GM12891 (cell line): ENCODE measurements around the gene PATZ1.
A peak's percentile ranks its signal among the peaks of the same experiment; 100 is the strongest.
"Not testable (repeated sequence)": the region's sequence is repeated elsewhere in the genome, so short reads cannot be mapped to it uniquely, and the experiment has no call there.

ENCODE experiments used
- DNase-seq: peaks from one replicate; pipeline ENCODE4 v3.0.0; 2011; ENCODE audit warnings: low spot score; ENCODE audit not compliant: insufficient read length
- FAIRE-seq: peaks from 2 replicates; lab custom pipeline; 2011; peaks lifted over from hg19 to GRCh38; lab: Jason Lieb, UNC
- PAX5 ChIP-seq: IDR thresholded peaks from 2 replicates; pipeline ENCODE4 v1.6.1; 2011; ENCODE audit warnings: low read length, moderate library complexity, mild to moderate bottlenecking; ENCODE audit not compliant: insufficient read depth, severe bottlenecking
- POLR2A ChIP-seq: IDR thresholded peaks from 2 replicates; pipeline ENCODE4 v1.6.1; 2011; ENCODE audit warnings: low read depth, low read length, control low read depth
- POLR2AphosphoS5 ChIP-seq: IDR thresholded peaks from 2 replicates; pipeline ENCODE4 v1.6.1; 2011; ENCODE audit warnings: low read depth, low read length, control low read depth
- POU2F2 ChIP-seq: IDR thresholded peaks from 2 replicates; pipeline ENCODE4 v1.6.1; 2011; ENCODE audit warnings: low read depth, mild to moderate bottlenecking, control low read depth, low read length, moderate library complexity
- SPI1 ChIP-seq: IDR thresholded peaks from 2 replicates; pipeline ENCODE4 v1.6.1; 2011; ENCODE audit warnings: low read depth, low read length, control low read depth
- TAF1 ChIP-seq: IDR thresholded peaks from 2 replicates; pipeline ENCODE4 v1.6.1; 2011; ENCODE audit warnings: low read depth, low read length, control low read depth

The PATZ1 gene

DNA sequence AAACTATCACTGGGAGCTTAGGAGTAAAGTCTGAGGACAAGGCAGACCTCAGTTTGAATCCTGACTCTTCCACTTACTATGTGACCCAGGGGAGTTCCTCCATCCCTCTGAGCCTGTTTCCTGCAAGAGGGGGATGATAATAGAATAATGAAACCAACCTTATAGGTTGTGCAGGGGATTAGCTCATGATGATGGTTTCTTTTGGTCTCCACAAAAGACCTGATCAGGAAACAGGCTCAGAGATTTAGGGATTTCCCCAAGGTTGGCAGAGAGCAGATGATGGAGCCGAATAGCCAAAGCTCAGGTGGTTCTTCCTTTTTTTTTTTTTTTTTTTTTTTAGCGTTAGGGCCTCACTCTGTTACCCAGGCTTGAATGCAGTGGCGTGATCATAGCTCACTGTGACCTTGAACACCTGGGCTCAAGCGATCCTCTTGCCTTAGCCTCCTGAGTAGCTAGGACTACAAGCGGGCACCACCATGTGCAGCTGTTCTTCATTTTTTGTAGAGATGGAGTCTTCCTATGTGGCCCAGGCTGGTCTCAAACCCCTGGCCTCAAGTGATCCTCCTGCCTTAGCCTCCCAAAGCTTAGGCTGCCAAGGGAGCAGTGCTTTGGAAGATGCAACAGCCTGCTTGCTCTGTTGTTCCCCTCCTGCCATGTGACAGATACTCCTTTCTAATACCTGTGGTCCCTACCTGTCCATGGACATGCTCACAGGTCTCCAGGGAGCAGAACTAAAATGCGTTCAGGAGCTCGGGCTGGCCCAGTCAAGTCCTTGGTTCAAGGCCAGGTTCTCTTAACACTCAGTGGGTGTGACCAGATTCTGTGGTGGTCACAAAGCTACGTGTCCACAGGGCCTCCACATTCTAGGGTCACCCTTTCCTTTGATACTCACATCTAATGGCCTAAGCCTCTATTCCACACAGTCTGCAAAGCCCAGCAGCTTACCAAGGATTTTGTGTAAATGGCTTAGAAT lies 22.3 kb downstream of the PATZ1 start:
- FAIRE-seq, result no peak
- no peak for DNase-seq
- TF ChIP-seq TAF1 (no peak), SPI1 (no peak), POLR2A (no peak), PAX5 (no peak), POLR2AphosphoS5 (no peak), POU2F2 (no peak)

DNA sequence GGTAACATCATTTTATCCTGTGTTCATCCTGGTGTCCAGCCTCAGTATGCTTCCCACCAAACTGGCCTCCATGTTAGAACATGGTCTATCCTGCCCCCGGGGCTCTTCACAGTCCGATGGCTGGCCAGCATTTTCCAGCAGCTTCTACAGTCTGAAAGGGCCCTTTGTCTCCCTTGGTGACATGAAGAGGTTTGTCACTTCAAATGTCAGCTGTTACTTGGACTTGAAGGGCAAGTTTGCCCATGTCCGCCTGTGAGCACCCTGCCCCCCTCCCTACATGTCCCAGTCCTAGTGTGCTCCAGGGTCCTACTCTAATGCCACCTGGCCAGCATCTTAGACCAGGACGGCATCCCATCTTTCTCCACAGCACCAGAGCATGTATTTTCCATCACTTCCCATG lies 24.7 kb downstream of the PATZ1 start:
- FAIRE-seq (no peak), DNase-seq (no peak)
- TF ChIP-seq POU2F2 (no peak), POLR2AphosphoS5 (no peak), SPI1 (no peak), POLR2A (no peak), PAX5 (no peak), TAF1 (no peak)

DNA sequence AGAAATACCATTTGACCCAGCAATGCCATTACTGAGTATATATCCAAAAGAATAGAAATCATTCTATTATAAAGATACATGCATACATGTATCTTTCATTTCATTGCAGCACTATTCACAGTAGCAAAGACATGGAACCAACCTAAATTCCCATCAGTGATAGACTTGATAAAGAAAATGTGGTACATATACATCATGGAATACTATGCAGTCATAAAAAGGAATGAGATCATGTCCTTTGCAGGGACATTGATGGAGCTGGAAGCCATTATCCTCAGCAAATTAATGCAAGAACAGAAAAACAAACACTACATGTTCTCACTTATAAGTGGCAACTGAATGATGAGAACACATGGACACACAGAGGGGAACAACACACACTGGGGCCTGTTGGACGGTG lies 31.9 kb downstream of the PATZ1 start:
- DNase-seq, FAIRE-seq: not testable (repeated sequence)

DNA sequence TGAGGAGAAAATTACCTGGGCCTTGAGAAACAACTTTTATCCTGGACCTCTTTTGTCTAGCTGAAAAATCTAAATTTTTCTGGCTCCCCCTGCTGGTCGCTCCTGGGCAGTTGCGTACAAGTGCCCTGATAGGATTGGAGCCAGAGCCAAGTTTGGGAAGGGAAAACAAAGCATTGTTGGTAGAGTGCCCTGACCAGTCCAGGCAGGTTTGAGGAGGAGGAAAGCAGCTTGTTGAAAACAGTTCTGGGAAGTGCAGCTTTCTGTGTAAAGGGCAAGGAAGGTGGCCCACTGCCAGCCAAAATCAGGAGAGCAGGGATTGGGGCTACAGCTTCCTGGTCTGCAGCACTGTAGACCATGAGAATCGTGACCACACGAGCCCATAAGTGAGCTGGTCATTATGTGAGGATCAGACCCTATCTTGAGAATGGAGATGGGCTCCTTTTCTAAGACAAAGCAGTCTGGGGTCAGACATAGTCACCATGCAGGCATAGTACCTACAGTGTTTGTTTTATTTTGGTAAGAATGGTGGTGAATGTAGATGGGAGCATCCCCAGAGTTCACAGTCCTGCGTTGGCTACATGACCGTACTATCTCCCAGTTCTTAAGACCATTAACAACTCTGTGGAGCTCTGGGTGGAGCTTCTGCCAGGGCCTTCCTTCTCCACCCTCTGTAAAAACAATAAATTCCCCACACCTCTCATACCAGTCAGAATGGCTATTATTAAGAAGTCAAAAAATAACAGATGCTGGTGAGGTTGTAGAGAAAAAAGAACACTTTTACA lies 32.6 kb downstream of the PATZ1 start:
- FAIRE-seq, result no peak
- no peak for DNase-seq
- TF ChIP-seq POU2F2 (no peak), TAF1 (no peak), PAX5 (no peak), POLR2A (no peak), SPI1 (no peak), POLR2AphosphoS5 (no peak)

DNA sequence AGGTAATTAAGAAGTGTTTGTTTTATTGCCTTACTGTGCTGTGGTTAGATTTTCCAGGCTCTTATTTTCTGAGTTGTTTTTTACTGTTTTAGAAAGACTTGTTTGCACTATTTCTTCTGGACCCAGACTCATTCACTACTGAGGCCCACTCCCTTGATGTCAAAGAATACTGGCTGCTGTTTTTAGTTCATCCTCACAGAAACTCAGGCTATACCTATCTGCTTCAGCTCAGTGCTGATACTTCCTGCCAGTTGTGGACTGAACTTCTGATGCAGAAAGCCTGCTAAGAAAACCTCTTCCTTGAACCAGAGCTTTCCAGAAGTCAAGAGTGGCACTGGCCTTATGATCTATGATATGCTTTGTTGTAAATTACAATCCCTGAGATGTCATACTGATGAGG lies 38.0 kb downstream of the PATZ1 start:
- DNase-seq (no peak), FAIRE-seq (peak; percentile 93)
- no peak for TF ChIP-seq SPI1
- no peak for TF ChIP-seq PAX5
- TF ChIP-seq POLR2A, result no peak
- TF ChIP-seq POU2F2, result no peak
- TF ChIP-seq TAF1, result no peak
- TF ChIP-seq POLR2AphosphoS5, result no peak

DNA sequence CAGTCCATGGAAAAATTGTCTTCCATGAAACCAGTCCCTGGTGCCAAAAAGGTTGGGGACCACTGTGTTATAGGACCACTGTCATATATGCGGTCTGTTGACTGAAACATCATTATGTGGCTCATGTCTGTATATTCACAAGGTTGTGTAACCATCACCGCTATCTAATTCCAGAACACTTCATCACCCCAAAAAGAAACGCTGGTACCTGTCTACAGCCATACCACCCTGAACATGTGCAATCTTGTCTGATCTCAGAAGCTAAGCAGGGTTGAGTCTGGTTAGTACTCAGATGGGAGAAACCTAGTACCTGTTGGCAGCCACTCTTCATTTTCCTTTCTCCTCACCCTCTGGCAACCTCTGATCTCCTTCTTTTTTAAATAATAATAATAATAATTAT lies 41.0 kb downstream of the PATZ1 start:
- DNase-seq, result no peak
- FAIRE-seq, result no peak
- no peak for TF ChIP-seq POLR2A
- TF ChIP-seq POLR2AphosphoS5, result no peak

DNA sequence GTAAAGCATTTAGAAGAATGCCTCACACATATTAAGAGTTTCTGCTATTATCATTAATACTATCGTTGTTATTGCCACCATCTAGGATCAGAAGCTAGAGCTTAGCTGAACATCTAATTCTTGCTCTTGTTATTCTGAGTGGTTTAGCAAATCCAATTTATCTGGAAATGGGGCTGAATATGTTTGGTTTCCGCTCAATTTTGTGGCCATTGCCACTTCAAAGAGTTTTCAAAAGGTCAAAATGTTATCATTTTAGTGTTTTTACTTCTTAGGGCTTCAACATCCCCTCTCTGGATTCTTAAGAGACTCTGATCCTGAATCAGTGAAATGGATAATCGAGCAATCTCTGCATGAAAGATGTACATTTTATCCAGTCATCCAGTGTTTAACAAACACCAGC lies 43.6 kb downstream of the PATZ1 start:
- no peak for FAIRE-seq
- no peak for DNase-seq
- TF ChIP-seq TAF1 (no peak), POLR2AphosphoS5 (no peak), POU2F2 (no peak), POLR2A (no peak), SPI1 (no peak), PAX5 (no peak)

DNA sequence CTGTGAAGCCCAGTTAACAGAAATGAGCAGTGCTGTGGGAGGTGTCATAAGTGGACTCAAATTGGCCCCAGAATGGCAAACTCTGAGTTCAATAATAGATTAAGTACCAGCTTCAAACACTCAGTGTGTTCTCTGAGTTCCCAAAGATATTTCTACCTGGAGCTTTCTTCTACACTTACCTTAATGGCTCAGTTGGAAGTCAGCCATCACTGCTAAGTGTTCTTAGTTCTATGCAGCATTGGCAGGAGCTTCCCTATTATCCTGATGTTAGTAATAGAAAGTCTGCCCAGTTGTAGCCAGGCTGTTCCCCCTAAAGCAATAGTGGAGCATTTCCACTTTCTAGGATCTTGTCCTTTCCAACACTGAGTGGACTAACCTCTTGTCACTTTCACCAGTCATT lies 44.1 kb downstream of the PATZ1 start:
- FAIRE-seq, result no peak
- TF ChIP-seq POU2F2 (no peak), POLR2A (no peak), SPI1 (no peak), TAF1 (no peak), PAX5 (no peak), POLR2AphosphoS5 (no peak)
- no peak for DNase-seq

DNA sequence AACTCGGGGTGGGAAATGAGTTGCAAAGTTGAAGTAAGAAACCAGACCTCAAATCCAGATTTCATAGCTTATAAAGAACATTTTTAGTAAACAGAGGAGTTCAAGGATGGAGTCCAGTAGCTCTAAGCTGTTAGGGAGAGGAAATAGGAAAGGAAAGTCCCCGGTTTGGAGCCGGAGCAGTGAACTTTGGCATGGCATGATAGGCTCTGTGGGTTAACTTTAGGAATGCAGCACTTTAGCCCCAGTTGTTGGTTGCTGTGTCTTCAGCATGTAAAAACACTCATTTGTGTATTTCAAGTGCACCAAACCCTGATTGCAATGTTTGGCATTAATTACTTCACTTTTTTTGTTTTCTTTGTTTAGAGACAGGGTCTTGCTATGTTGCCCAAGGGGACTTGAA lies 45.2 kb downstream of the PATZ1 start:
- FAIRE-seq (no peak), DNase-seq (no peak)
- TF ChIP-seq POLR2A (no peak), POU2F2 (no peak), TAF1 (no peak), SPI1 (no peak)
